HuH-7.5 (cell line): ENCODE data around the gene SLC35G6.
"Not testable (repeated sequence)": the region's sequence is repeated elsewhere in the genome, so short reads cannot be mapped to it uniquely, and the experiment has no call there.

ENCODE experiments used
- DNase-seq: peaks from one replicate; pipeline ENCODE4 v3.0.0; 2011; ENCODE audit warnings: low spot score

Gene SLC35G6

GRCh38 chr17:7460850-7461660 is 20.2 kb upstream of the SLC35G6 start:
- no peak for DNase-seq

DNA sequence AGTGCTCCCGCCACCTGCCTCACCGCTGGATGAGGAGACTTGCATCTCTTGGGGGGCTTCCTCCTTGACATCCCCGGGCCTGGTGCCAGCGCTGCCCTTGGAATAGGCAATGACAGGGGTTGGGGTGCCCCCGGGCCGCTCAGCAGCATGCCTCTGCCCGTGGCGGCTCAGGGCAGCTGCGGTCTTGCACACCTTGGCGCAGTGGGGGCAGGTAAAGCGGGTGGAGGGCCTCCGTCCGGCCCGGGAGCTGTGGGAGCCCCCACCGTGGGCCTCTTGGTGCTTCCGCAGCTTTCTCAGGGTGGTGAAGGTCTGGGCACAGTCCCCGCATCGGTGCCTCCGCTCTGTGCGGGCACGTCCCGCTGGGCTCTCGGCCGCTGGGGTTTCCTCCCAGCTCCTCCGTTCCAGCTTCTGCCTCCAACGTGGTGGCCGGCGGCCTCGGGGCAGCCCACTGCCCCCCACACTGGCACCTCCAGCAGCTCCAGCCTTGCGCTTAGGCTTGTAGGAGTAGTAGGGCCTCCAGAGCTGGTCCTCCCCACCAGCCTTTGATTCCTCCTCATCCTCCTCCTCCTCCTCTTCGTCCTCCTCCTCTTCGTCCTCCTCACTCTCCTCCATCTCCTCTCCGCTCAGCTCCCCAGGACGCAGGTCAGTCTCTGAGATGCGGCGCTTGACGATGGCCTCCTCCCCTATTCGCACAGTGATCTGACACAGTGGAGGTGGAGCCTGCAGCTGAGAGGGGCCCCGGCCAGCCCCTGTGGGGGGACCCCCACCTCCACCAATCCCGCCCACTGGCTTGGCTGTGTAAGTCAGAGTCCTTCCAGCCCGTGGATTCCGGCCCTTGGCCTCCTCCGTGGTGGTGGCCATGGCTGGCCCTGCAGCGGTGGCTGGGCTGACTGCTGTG is 18.5 kb upstream of the SLC35G6 start:
- no peak for DNase-seq

DNA sequence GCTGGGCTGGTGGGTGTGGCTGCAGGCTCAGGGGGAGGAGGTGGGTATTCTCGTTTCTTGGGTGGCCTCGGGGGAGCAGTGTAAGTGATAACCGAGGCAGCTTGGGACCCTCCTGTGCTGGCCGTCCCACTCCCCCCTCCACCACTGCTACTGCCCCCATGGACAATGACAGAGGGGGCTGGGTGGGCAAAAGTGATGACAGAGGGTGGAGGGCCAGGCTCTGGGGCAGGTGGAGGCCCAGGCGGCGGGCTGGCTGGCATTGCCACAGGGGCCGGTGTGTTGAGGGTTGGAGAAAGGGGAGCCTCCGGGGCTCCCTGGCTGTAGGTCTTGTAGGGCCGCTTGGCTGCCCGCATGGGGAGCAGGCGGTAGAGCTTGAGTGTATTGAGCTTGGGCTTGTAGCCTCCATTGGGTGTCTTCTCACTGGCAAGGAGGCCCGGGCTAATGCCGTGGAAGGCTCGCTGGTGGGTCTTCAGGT is 17.8 kb upstream of the SLC35G6 start:
- no peak for DNase-seq

GRCh38 chr17:7464081-7464480 is 17.2 kb upstream of the SLC35G6 start:
- no peak for DNase-seq

DNA sequence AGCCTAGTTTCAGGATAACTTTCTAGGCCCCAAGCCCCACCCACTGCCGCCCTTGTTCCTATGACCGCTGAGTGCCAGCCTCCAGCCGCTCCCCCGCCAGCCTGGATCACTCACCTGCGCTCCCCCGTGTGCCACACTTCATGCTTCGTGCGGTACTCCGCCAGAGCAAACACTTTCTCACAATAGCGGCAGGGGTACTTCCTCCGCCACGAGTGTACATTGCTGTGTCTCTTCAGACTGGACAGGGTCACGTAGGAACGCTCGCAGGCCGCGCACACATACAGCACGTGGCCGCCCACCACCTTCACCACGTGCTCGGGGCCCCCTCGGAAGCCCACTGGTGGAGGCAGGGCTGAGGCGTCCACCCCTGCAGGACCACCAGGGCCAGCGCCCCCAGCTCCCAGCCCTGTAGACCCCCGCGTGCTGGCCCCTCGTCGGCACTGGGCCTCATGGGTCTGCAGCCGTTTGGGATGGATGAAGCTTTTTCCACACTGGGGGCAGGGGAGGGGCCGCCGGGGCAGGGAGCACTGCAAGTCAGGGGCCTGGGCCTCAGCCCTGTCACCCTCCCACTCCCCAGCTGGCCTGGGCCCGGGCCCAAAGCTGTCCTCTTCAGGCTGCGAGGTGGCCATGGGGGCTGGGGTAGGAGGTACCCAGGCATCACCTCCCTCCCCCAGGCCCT is 15.5 kb upstream of the SLC35G6 start:
- no peak for DNase-seq

GRCh38 chr17:7466318-7466638 is 15.0 kb upstream of the SLC35G6 start:
- no peak for DNase-seq

GRCh38 chr17:7466639-7467341 is 14.5 kb upstream of the SLC35G6 start:
- no peak for DNase-seq

GRCh38 chr17:7467498-7467897 is 13.7 kb upstream of the SLC35G6 start:
- no peak for DNase-seq

- no peak for DNase-seq
Observed at GRCh38 chr17:7468290-7468689, 13.0 kb upstream of the SLC35G6 start.

DNA sequence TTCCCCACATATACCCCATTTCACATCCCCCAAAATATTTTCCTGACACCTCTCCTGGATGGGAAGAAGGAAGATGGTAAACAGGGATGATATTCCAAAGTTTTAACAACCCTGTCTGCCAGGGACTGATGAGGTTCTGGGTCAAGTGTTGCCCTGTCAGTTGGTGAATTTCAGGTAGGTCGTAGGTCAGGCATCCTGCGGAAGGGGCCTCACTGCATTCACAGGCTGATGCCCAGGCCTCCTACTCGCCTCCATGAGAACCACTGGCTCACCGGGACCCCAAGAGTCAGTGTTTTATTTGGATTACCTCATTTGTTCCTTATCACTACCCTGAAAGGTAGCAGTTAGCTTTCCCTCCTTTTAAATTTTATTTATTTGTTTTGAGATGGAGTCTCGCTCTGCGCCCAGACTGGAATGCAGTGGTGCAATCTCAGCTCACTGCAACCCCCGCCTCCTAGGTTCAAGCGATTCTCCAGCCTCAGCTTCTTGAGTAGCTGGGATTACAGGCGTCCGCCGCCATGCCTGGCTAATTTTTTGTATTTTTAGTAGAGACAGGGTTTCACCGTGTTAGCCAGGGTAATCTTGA is 12.3 kb upstream of the SLC35G6 start:
- no peak for DNase-seq

GRCh38 chr17:7469843-7470242 is 11.4 kb upstream of the SLC35G6 start:
- DNase-seq, result not testable (repeated sequence)

- not testable (repeated sequence) for DNase-seq
Observed at GRCh38 chr17:7470457-7470973, 10.7 kb upstream of the SLC35G6 start.

GRCh38 chr17:7471729-7472128 is 9.5 kb upstream of the SLC35G6 start:
- DNase-seq, result no peak

- not testable (repeated sequence) for DNase-seq
Observed at GRCh38 chr17:7474767-7475166, 6.5 kb upstream of the SLC35G6 start.

DNA sequence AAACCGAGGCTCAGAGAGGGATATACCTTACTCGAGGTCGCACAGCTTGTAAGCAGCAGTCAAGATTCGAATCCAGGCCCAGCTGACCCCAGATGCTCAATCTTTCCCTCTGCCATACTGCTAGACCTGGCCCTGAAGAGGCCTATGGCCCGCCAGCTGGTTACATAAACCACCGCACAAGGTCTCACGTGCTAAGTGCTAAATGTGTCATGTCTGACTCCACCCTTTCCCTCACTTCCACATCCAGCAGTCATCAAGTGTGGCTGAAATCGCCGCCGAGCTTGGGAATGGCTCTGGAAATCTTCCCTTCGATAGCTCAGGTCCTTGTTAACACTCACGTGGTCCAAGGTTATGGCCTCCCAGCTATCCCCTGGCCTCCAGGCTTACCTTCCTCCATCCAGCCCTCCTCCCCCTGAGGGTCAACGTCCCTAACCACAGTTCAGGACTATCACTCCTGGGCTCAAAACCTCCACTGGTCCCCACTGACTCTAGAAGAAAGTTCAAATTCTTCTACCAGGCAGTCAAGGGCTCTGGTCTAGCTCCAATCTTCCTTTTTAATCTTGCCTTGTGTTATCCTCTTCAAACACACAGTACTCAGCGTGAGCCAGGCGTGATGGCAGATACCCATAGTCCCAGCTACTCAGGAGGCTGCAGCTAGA is 5.4 kb upstream of the SLC35G6 start:
- no peak for DNase-seq

- no peak for DNase-seq
Observed at GRCh38 chr17:7476494-7476893, 4.8 kb upstream of the SLC35G6 start.

DNA sequence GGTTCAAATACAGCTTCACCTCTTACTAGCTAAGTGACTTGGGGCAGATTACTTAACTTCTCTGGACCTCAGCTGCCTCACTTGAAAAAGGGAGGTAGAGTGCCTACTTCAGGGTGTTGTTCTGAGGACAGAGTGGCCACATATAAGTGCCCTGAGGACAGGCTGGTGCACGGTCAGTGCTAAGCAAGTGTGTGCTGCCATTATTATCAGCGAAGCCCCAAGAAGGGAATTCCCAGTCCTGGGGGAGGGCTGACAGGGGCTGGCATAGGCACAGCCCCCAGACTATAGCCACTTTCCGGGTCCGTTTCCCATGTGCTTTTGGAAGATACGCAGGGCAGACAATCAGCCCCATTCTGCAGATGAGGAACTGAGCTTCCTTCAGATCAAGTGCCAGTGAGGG is 4.3 kb upstream of the SLC35G6 start:
- DNase-seq, result no peak

- DNase-seq, result no peak
Observed at GRCh38 chr17:7477392-7478275, 3.6 kb upstream of the SLC35G6 start.

DNA sequence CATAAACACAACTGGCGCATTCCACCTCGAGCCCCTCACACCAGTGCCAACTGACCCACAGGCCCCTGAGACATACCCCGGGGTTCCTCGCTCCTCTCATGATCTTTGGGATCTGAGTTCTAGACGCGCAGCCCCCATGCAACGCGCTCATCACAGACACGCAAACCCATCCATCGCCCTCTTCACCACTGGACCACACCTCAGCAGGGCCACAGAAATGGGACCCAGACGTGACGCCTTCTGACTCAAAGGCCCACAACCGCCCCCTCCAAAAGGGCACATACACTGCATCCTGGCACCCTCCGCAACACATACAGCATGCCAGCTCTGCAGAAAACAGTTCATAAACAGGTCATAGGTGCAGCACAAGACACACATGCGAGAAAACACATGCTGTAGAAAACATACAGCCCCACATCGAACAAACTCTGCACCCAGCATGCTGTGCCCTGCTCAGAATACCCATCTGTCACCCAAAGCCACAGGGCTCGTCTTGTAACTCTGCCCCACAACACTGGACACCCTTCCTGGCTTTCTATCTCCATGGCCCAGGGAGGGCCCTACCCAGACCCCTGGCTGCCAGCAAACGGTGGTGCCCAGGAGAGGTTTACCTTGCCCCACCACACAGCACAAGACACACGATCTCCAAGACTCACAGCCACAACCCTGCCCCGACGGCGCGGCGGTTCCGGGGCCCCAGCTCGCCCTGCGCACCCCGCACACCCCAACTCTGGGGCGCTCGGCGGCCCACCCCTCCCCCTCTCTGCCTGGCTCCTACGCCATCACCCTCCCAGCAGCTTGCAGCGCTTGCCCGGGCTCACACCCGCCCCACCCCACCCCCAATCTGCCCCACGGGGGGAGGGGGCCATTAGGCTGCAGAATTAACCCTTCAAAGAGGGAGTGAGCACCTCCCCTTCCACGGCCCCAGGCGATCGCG is 2.7 kb upstream of the SLC35G6 start:
- DNase-seq, result peak; percentile 58
